HG03571 (cell line): ENCODE measurements around the gene TMC4.
"Not testable (repeated sequence)": the region's sequence is repeated elsewhere in the genome, so short reads cannot be mapped to it uniquely, and the experiment has no call there.

Source experiments
- ATAC-seq: cut with Tn5 transposase; IDR thresholded peaks from one replicate; pipeline ENCODE4 v1.9.1; 2021; ENCODE audit not compliant: unreplicated experiment

The TMC4 gene

GRCh38 chr19:54204767-54205468, 32.0 kb upstream of the TMC4 start:
- no peak for ATAC-seq

DNA sequence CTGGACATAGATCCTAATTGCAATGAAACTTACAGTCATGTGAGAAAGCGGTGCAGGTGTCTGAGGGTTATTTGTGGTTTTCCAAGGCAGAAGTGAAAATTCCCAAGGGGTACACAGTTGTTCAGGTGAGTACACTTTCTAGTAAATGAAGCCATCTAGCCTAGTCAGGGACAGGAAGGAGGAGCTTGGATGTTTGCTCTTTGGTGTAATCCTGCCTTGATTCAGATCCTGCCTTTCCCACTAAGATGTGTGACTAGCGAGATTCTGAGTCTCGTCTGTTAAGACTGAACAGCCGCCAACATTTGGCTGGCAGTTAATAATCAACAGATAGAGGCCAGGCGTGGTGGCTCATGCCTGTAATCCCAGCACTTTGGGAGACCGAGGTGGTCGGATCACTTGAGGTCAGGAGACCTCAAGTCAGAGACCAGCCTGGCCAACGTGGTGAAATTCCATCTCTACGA, 30.2 kb upstream of the TMC4 start:
- ATAC-seq: no peak

GRCh38 chr19:54201980-54202379, 29.0 kb upstream of the TMC4 start:
- no peak for ATAC-seq

GRCh38 chr19:54201172-54201701, 28.3 kb upstream of the TMC4 start:
- no peak for ATAC-seq

DNA sequence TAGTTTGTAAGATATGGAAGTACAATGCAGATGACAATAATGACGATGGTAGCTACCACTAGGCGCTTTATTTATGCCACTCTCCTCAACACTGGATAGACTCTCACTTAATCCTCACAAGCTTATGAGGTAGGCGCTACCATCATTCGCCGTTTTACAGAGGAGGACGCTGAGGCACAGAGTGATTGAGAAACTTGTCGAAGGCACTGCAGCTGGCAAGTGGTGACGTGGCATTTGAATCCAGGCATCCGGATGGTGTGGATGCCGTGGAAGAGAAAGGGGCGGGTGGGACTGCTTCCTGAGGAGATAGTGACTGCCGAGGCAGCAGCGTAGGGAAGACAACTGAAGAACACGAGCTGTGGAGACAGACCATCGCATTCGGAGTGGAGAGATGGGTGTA, 26.4 kb upstream of the TMC4 start:
- ATAC-seq: no peak

DNA sequence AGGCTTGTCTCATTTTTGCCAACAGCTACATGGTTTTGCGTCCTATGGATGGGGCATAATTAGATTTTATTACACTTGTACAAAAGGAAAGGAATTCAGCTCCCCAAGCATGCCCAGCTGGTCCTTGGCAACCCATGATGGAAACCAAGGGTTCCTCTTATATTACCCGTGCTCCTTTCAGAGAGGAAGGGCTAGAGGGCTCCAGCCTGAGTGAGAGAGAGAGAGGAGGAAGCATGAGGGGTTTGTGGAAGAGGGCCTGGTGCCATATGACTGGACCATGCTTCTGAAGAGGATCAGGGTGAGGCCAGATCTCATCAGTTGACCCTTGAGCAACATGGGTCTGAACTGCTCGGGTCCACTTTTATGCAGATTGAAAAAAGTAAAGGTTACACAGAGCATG, 24.2 kb upstream of the TMC4 start:
- ATAC-seq: no peak

GRCh38 chr19:54196536-54196935, 23.6 kb upstream of the TMC4 start:
- no peak for ATAC-seq

DNA sequence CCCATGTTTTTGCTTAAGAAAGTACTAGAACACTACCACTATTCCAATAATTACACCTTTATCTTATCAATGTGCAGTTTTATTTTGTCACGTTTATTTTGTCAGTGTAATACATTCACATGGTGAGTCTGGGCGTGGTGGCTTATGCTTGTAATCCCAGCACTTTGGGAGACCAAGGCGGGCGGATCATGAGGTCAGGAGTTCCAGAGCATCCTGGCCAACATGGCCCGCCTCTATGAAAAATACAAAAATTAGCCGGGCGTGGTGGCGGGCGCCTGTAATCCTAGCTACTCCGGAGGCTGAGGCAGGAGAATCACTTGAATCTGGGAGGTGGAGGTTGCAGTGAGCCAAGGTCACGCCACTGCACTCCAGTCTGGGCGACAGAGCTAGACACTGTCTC, 21.5 kb upstream of the TMC4 start:
- ATAC-seq: not testable (repeated sequence)

- no peak for ATAC-seq
Observed at GRCh38 chr19:54193011-54193410, 20.1 kb upstream of the TMC4 start.

DNA sequence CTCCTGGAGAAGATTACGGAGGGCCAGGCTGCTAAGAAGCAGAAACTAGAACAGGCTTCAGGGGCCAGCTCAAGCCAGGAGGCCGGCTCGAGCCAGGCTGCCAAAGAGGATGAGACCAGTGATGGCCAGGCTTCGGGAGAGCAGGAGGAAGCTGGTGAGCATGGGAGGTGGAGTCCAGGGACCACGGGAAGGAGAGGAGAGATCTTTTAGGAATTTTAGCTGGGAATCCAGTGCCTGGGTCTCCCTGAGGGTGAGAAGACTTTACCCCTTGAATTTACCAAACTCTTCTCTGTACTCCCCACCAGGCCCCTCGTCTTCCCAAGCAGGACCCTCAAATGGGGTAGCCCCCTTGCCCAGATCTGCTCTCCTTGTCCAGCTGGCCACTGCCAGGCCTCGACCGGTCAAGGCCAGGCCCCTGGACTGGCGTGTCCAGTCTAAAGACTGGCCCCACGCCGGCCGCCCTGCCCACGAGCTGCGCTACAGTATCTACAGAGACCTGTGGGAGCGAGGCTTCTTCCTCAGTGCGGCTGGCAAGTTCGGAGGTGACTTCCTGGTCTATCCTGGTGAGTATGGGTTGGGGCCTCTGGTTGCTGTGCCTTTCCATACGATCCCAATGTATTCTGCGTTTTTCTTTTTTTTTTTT, 19.0 kb upstream of the TMC4 start:
- ATAC-seq: no peak

- peak; percentile 25 for ATAC-seq
Observed at GRCh38 chr19:54191011-54191810, 18.3 kb upstream of the TMC4 start, which contains the start of gene TSEN34. TSEN34 (plus strand) TSS chr19:54191308; CDS start chr19:54191365, 57 bp downstream.

DNA sequence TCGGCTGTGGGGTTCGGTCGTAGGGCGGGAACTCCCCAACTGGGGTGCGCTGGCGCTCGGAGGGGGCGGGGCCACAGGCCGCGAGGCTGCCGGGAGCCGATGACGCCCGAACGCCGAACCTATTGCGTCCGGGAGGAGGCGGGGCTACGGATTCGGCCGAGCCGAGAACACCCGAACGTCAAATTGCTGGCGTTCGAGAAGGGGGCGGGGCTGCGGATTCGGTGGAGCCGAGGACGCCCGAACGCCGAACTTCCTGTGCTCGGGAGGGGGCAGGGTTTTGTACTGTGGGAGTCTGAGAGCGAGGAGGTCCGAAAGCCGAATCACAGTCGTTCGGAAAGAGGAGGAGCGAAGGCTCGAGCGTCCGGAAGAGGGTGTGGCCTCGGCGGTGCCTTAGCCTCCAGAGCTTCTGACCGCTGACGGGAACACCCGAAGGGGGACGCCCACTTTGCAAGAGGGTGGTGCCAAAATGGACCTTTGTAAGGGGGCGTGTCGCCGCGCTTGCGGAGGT, 17.6 kb upstream of the TMC4 start:
- peak; percentile 41 for ATAC-seq

DNA sequence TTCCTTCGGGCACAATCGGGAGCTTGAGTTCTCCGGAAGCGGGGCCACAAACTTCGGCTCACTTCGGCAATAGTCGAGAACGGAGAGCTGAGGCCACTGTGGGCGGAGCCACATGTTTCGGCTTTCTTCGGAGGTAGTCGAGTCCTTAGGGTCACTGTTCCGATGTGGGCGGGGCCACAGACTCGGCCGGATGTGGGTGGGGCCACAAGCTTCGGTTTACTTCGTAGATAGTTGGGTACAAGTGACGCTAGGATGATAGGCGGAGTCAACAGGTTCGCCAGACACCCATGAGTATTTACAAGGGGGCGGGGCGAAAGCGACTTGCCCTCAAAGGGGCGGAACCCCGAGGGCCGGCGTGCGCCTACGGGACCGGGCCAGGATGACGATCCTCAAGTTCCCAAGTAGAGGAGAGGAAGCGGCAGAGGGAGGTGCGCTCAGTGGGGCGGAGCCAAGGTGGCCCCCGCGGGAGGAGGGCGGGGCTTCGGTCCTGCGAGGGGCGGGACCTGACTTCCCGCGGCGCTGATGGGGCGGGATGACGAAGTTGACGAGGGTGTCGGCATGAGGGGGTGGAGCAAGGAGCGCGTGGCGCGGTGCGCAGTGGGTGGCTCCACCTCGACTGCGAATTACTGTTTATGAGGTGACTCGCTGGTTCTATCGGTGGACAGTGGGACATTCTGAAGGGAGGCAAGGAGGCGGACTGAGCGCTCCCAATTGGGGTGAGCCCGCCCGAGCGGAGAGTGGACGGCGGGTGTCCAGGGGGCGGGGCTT, 17.0 kb upstream of the TMC4 start:
- ATAC-seq: peak; percentile 46

- peak; percentile 12 for ATAC-seq
Observed at GRCh38 chr19:54189145-54189734, 16.3 kb upstream of the TMC4 start, which contains the start of gene MBOAT7. MBOAT7 (minus strand) TSS chr19:54189580; CDS start chr19:54188508, 1,072 bp downstream.

GRCh38 chr19:54188215-54188871, 15.4 kb upstream of the TMC4 start:
- ATAC-seq: no peak

DNA sequence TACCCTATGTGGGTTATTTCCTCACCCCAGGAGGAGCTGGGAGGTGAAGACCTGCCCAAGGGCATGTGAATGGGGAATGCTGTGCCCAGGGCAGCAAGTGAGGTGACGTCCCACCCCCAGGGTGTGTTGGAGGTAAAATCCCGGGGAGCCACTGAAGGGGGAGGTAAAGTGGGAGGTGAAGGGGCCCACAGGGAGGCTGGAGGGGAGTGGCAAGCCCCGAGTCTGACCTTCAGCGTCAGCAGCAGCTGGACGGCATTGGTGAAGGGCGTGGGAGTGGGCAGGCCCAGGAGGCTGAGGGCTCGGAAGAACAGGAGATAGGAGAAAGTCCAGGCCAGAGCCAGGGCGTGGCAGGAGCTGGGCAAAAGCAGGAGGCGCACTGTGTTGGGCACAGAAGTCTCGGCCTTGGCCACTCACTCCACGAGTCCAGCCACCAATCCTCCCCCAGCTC, 14.0 kb upstream of the TMC4 start:
- no peak for ATAC-seq

GRCh38 chr19:54186351-54186750, 13.4 kb upstream of the TMC4 start:
- ATAC-seq: no peak

DNA sequence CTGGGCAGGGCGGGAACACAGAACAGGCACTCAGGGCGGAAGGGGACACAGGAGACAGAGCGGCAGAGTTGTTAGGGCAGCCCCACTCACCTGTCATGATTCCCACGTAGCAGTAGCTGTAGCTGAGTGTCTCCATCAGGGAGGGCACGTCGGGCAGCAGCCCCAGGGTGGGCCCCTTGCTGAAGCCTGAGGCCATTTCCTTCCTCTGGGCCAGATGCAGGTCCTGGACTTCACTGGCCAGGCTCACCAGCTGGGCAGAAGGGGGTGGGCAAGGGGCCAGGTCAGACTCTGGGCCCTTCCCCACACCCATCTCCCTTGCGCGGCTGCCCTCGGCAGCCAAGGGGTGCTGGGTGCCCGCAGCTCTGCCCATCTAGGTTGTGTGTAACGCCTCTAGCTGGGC, 10.5 kb upstream of the TMC4 start:
- no peak for ATAC-seq

- ATAC-seq: not testable (repeated sequence)
Observed at GRCh38 chr19:54181894-54182293, 8.9 kb upstream of the TMC4 start.
